K562 (cell line): Measurements from ENCODE around the gene ORAI3. TPM values are rescaled to one million over a fixed set of nuclear protein-coding genes. Genes with fewer than 3 reads are reported as not detected.

Experiments
- ARID3B ChIP-seq: fragments of 250-450 bp; sonication (Bioruptor Pico); IDR thresholded peaks from 2 replicates; pipeline ENCODE4 v1.4.0; 2020; ENCODE audit warnings: borderline replicate concordance
- CREB1 ChIP-seq, 2 experiments: sonication (generic) in 1 of 2; formaldehyde crosslinking in 1 of 2; IDR thresholded peaks; 2 replicates each; pipeline versions ENCODE4 v1.6.1 to v1.8.0; 2012 to 2022; ENCODE audit warnings: inconsistent platforms in 1 of 2, mild to moderate bottlenecking in 1 of 2, missing genetic modification reagents in 1 of 2, moderate library complexity in 1 of 2
- DACH1 ChIP-seq: fragments of 450-650 bp; IDR thresholded peaks from 2 replicates; pipeline ENCODE4 v1.6.1; 2018; ENCODE audit not compliant: partially characterized antibody
- L3MBTL2 ChIP-seq: fragments of 450-650 bp; IDR thresholded peaks from 2 replicates; pipeline ENCODE4 v1.6.1; 2016; ENCODE audit warnings: mild to moderate bottlenecking, moderate library complexity
- PCBP2 ChIP-seq: fragments of 200-400 bp; formaldehyde crosslinking; IDR thresholded peaks from 2 replicates; pipeline ENCODE4 v1.6.1; 2018; ENCODE audit warnings: low read length, low read depth, mild to moderate bottlenecking, moderate library complexity; ENCODE audit not compliant: poor library complexity, severe bottlenecking
- POLR2H ChIP-seq: IDR thresholded peaks from 2 replicates; pipeline ENCODE4 v1.6.1; 2016; ENCODE audit warnings: missing genetic modification characterization, low read depth, mild to moderate bottlenecking, control low read depth, missing compliant biosample characterization, moderate library complexity
- RAD51 ChIP-seq: fragments of 450-650 bp; IDR thresholded peaks from 2 replicates; pipeline ENCODE4 v1.7.1; 2016; ENCODE audit warnings: low read depth, mild to moderate bottlenecking, borderline replicate concordance
- TAF7 ChIP-seq: fragments of 450-650 bp; IDR thresholded peaks from 2 replicates; pipeline ENCODE4 v1.6.1; 2016; ENCODE audit warnings: missing genetic modification characterization, missing compliant biosample characterization
- TEAD2 ChIP-seq: fragments of 450-650 bp; IDR thresholded peaks from 2 replicates; pipeline ENCODE4 v1.6.1; 2016; ENCODE audit warnings: missing genetic modification characterization, control low read depth, missing compliant biosample characterization
- TFAM ChIP-seq: fragments of 250-450 bp; sonication (Bioruptor Pico); conservative IDR thresholded peaks from 2 replicates; pipeline ENCODE4 v1.5.0; 2021; ENCODE audit warnings: mild to moderate bottlenecking, moderate library complexity
- ZBTB11 ChIP-seq, 3 experiments: fragments of 200-800 bp in 1 of 3; fragments of 250-450 bp in 1 of 3; fragments of 450-650 bp in 1 of 3; sonication (Bioruptor Pico) in 1 of 3; sonication (Bioruptor generic) in 1 of 3; formaldehyde crosslinking in 1 of 3; IDR thresholded peaks; 2 replicates each; pipeline versions ENCODE4 v1.6.1 to v1.8.0; 2016 to 2022; ENCODE audit warnings: mild to moderate bottlenecking in 2 of 3, missing genetic modification characterization in 2 of 3, missing compliant biosample characterization in 1 of 3, moderate library complexity in 1 of 3
- ZNF217 ChIP-seq: sonication (generic); formaldehyde crosslinking; IDR thresholded peaks from 2 replicates; pipeline ENCODE4 v1.8.0; 2022; ENCODE audit warnings: mild to moderate bottlenecking, missing genetic modification reagents
- ZNF224 ChIP-seq: sonication (generic); formaldehyde crosslinking; IDR thresholded peaks from 2 replicates; pipeline ENCODE4 v1.8.0; 2022; ENCODE audit warnings: mild to moderate bottlenecking, missing genetic modification reagents
- ZNF512 ChIP-seq: IDR thresholded peaks from 2 replicates; pipeline ENCODE4 v1.6.1; 2016; ENCODE audit warnings: missing genetic modification characterization, missing compliant biosample characterization
- ZNF592 ChIP-seq: fragments of 450-650 bp; IDR thresholded peaks from 2 replicates; pipeline ENCODE4 v1.6.1; 2017; ENCODE audit warnings: antibody characterized with exemption, mild to moderate bottlenecking
- polyA plus RNA-seq, 8 experiments: library from polyadenylated mRNA; depleted of rRNA in 4 of 8; stranded (reverse) in 5 of 8; unstranded in 3 of 8; fragments of >200 nt; fragmentation: Nextera tagmentation in 2 of 8; fragmentation: Illumina TruSeq in 1 of 8; extraction: Ambion mirVana in 2 of 8; extraction: Trizol in 1 of 8; gene quantifications; 2 replicates each; pipeline versions ENCODE4 v1.2.1 to v1.2.3, GENCODE V29; 2011 to 2014; ENCODE audit warnings: inconsistent platforms in 1 of 8, missing spikeins in 1 of 8
- total RNA-seq, 7 experiments: library from RNA; depleted of rRNA in 6 of 7; stranded (reverse); fragments of >200 nt in 6 of 7; fragmentation: Illumina TruSeq in 2 of 7; extraction: Trizol in 2 of 7; gene quantifications; 2 replicates each; pipeline versions ENCODE4 v1.2.1 to v1.2.3, GENCODE V29; 2011 to 2021; ENCODE audit warnings: low replicate concordance in 1 of 7

Gene ORAI3
- total and polyA plus RNA-seq, 9 of the 15 experiments (the other 6 are each of a cell fraction or from before 2014, with no cell fraction given) = 4.9 to 23.3 (median 14.1) TPM

DNA sequence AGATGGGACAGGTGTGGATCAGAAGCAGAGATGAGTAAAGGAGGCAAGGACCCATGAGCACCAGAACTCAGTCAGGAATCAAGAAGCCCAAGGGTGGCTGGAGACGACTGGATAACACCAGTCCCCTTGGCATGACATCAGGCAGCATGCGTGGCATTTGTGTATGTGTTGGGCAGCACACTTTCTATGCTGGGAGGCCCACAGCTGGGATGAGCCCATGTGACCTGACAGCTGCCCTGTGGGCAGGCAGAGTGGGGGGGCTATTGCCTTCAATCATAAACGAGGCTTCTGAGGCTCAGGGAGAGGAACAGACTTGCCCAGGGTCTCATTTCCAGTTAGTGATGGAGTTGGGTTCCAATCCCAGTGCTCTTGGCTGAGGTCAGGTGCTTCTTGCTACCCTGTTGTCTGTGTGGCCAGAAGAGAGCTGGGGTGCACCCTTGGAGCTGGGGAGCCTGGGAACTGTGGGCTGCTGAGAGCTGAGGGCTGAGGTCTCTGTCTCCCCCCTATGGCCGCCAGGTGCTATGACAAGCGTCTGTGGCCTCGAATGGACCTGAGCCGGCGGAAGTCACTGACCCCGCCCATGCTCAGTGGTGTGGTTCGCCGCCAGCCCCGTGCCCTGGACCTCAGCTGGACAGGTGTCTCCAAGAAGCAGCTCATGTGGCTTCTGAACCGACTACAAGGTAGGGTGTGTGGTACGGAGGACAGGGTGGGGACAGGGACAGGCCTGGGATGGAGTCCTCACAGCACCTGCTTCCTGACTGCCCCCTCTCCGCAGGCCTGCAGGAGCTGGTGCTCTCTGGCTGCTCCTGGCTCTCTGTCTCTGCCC, 7.1 kb upstream of the ORAI3 start (continued):
- no peak for TF ChIP-seq ZNF512 (tag)
- no peak for TF ChIP-seq ARID3B (CRISPR knock-in tag)
- TF ChIP-seq ZNF592 = peak; percentile 77
- no peak for TF ChIP-seq DACH1
- TF ChIP-seq POLR2H = no peak
- no peak for TF ChIP-seq ZNF224 (CRISPR knock-in tag)
- TF ChIP-seq TAF7 (tag) = no peak
- 0 out of 2 replicates have a peak, but pooled peaks have one; percentile 71 for TF ChIP-seq ZNF217 (CRISPR knock-in tag)
- peak; percentile 39; the same call in 1 of the 2 replicates for TF ChIP-seq L3MBTL2
- 0 out of 2 replicates have a peak, but pooled peaks have one; percentile 38 for TF ChIP-seq RAD51
- TF ChIP-seq ZBTB11 (CRISPR knock-in tag; IDR thresholded peaks at IDR 0.05) = no peak
- TF ChIP-seq PCBP2 = no peak
- no peak for TF ChIP-seq TFAM (CRISPR knock-in tag)
- TF ChIP-seq CREB1 (IDR thresholded peaks at IDR 0.05) = peak; percentile 21; the same call in 1 of the 2 replicates
- peak; percentile 77; the same call in 1 of the 2 replicates for TF ChIP-seq CREB1 (CRISPR knock-in tag; IDR thresholded peaks at IDR 0.05)
- TF ChIP-seq TEAD2 (tag) = no peak
